Muscle layer of duodenum (tissue), 2 donors: ENCODE data around the gene PLA2G6.

Experiments
- H3K27ac ChIP-seq: one replicate; pipeline ENCODE4 v1.7.0; 2013; ENCODE audit warnings: mild to moderate bottlenecking, low read length
- H3K27me3 ChIP-seq: one replicate; pipeline ENCODE4 v1.7.0; 2013; ENCODE audit warnings: low read depth, mild to moderate bottlenecking, control low read depth, low read length
- H3K36me3 ChIP-seq, 2 donors: one replicate each; pipeline ENCODE4 v1.7.0; 2013; ENCODE audit warnings: low read length in 2 of 2, control low read depth in 1 of 2, mild to moderate bottlenecking in 1 of 2; ENCODE audit not compliant: insufficient read depth in 2 of 2, control insufficient read depth in 1 of 2
- H3K4me1 ChIP-seq, 2 donors: one replicate each; pipeline ENCODE4 v1.7.0; 2013; ENCODE audit warnings: low read length in 2 of 2, mild to moderate bottlenecking in 2 of 2, control low read depth in 1 of 2, moderate library complexity in 1 of 2; ENCODE audit not compliant: insufficient read depth in 2 of 2, control insufficient read depth in 1 of 2
- H3K4me3 ChIP-seq, 2 donors: one replicate each; pipeline ENCODE4 v1.7.0; 2013; ENCODE audit warnings: low read length in 2 of 2, low read depth in 1 of 2, mild to moderate bottlenecking in 1 of 2
- H3K9me3 ChIP-seq, 2 donors: one replicate each; pipeline ENCODE4 v1.7.0; 2013; ENCODE audit warnings: low read length in 2 of 2, control low read depth in 1 of 2, mild to moderate bottlenecking in 1 of 2; ENCODE audit not compliant: control insufficient read depth in 1 of 2
- donor health status: healthy.

PLA2G6 gene

GRCh38 chr22:38114484-38115398 lies 66.9 kb downstream of the PLA2G6 start:
- H3K4me1 ChIP-seq, result peaks cover 0 to 5% of the 10 kb centered on the region in 2 donors
- no peaks in the 10 kb centered on the region for H3K27me3 ChIP-seq
- no peaks in the 10 kb centered on the region for H3K9me3 ChIP-seq
- H3K36me3 ChIP-seq, result peaks cover 0 to 5% of the 10 kb centered on the region in 2 donors
- no peak overlapping the region for H3K27ac ChIP-seq
- H3K4me3 ChIP-seq, result no peak overlapping the region

DNA sequence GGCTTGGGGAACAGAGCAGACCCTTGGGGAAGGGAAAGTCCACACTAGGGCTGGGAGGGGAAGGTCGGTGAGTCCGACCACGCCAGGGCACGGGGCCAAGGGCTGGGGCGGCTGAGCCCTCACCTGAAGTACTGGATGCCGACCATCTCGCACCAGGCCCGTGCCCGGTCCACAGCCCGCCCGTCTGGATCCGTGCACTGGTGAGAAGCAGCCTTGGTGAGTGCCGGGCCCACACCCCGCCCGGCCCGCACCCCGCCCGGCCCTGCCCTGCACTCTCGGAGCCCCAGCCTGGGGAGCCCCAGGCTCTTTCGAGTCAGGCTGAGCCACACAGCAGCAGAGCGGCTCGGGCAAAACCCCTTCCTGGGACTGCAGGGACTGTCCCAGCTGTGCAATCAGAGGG lies 69.2 kb downstream of the PLA2G6 start:
- H3K27ac ChIP-seq, result no peak overlapping the region
- H3K9me3 ChIP-seq, result no peaks in the 10 kb centered on the region
- H3K4me1 ChIP-seq, result peaks cover 0 to 5% of the 10 kb centered on the region in 2 donors
- no peak overlapping the region for H3K4me3 ChIP-seq
- no peaks in the 10 kb centered on the region for H3K36me3 ChIP-seq
- no peaks in the 10 kb centered on the region for H3K27me3 ChIP-seq

DNA sequence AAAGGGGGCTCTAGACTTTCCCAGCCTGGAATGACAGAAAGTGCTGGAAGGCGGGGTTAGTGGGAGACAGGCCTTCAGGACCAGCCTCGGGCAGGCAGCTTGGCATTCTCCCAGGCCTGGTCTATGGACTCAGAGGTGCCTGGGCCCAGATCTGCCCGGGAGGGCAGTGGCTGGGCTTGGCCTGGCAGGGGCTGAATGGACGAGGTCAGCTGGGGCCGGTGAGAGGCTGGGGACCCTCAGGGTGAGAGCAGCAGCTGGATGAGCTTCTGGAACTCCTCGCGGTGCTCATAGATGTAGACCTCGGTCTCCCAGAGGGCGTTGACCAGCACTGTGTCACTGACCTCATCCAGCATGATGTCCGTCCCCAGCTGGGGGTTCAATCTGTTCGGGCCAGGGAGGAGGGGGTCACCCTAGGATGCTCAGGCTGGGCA lies 69.7 kb downstream of the PLA2G6 start:
- H3K27me3 ChIP-seq, result no peaks in the 10 kb centered on the region
- no peaks in the 10 kb centered on the region for H3K36me3 ChIP-seq
- H3K9me3 ChIP-seq, result no peaks in the 10 kb centered on the region
- peaks cover 0 to 5% of the 10 kb centered on the region in 2 donors for H3K4me1 ChIP-seq
- no peak overlapping the region for H3K4me3 ChIP-seq
- H3K27ac ChIP-seq, result peak overlapping the region; percentile 80

GRCh38 chr22:38110863-38111852 lies 70.5 kb downstream of the PLA2G6 start:
- H3K27ac ChIP-seq, result peak overlapping the region; percentile 80
- H3K4me1 ChIP-seq, result peaks cover 0 to 5% of the 10 kb centered on the region in 2 donors
- H3K27me3 ChIP-seq, result no peaks in the 10 kb centered on the region
- no peak overlapping the region for H3K4me3 ChIP-seq
- no peaks in the 10 kb centered on the region for H3K9me3 ChIP-seq
- no peaks in the 10 kb centered on the region for H3K36me3 ChIP-seq

DNA sequence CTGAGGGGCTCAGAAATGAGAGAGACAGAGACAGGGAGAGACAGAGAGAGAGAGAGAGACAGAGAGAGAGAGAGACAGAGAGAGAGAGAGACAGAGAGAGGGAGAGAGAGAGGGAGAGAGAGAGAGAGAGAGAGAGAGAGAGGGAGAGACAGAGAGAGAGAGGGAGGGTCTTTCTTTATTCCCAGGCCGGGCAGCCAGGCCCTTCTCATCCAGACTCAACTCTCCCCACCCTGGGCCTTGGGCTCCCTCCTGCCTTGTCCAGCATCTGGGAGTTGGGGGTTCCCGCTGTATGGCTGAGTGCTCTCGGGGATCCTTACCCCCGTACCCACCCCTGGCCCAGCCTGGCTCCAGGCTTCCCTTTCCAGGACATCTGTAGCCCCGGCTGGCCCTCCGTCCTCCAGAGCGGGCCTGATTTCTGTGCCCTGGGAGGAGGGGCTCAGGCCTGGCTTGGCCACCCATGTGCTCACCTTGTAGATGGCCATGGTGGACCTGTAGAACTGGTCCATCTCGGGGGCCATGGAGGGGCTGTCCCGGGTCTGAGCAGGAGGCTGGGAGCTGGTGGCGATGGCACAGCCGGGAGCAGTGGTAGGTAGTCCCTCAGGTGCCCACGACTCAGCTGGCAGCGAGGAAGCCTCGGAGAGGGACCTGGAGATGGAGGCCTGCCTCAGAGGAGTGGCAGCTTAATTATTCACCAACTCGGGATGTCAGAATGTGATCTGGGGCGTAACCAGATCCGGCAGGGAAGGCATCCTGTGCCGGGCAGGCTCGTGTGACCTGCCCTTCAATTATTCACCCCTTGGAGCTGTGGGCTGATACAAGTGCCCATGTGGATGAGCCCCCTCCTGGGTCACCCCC lies 71.4 kb downstream of the PLA2G6 start, which contains the start of gene BAIAP2L2:
TSS of gene BAIAP2L2 (minus strand) at position 677 of the 855 bp plus-strand sequence. CDS start at position 518, 159 bp downstream.
- peak within 1 kb of the TSS; percentile 80 for H3K27ac ChIP-seq
- peak within 1 kb of the TSS in 1 of 2 donors; percentile 39 for H3K4me3 ChIP-seq
- H3K27me3 ChIP-seq, result no peaks in the 10 kb centered on the region
- H3K9me3 ChIP-seq, result no peaks in the 10 kb centered on the region
- H3K4me1 ChIP-seq, result peaks cover 0 to 5% of the 10 kb centered on the region in 2 donors
- H3K36me3 ChIP-seq, result no peaks in the 10 kb centered on the region

DNA sequence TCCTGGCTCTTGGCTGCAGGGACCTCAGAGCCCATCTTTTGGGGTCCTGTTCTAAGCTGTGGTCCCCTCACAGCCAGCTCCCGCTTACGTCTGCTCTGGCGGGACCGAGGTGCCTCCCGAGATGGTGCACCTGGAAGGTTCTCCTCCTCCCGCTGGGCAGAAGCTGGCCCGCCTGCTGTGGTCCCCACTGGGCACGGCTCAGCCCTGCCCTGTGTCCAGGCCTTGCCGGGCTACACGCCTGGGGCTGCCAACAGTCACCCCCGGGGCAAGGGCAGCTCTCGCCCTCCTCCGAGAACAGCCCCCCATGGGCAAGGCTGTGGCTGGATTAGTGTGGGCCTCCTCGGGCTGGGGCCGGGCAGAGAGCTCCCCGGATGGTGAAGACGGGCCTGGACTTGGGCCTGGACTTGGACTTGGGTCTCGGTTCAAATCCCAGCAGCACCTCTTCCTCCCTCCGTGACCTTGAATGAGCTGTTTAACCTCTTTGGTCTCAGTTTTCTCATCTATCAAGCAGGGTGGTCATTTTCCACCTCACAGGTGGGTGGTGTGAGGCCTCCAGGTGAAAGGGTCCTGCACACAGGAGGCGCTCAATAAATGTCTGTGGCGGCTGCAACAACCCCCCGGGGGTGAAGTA lies 72.1 kb downstream of the PLA2G6 start:
- Histone ChIP-seq H3K27me3 (no peaks in the 10 kb centered on the region), H3K4me1 (peaks cover 0 to 2% of the 10 kb centered on the region in 2 donors), H3K4me3 (peak overlapping the region in 1 of 2 donors; percentile 39), H3K9me3 (no peaks in the 10 kb centered on the region), H3K27ac (no peak overlapping the region), H3K36me3 (no peaks in the 10 kb centered on the region)

DNA sequence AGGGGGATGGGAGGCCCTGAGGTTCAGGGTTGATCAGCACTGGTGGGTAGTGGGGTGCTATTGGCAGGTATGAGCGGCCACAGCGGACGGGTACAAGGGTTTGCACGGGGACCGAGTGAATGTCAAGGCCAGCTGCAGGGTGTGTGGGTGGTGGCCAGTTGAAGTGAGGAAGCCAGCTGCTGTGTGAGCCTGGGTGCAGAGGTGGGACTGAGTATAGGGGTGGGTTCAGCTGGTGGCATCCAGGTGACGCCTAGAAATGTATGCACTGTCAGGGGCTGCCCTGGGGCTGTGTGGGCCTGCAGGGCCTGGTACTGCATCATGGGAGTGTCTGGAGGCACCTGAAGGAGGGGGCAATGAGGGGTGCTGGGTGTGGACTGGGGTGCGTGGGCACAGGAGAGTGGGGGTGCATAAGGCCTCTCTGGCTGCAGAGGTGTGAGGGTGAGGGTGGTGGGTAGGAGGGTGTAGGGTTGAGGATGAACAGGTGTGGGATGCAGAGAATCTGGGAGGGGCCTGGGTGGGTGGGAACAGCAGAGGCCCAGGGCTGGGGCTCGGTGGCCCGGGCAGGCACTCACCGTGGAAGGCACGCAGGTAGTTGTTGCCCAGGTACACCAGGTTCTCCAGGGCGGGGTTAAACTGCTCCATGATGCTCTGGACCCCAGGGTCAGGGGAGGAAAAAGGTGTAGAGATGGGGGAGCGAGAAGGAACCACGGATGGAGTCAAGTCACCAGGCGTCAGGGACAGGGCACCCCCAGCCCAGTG lies 72.9 kb downstream of the PLA2G6 start:
- no peaks in the 10 kb centered on the region for H3K27me3 ChIP-seq
- H3K4me3 ChIP-seq, result no peak overlapping the region
- no peaks in the 10 kb centered on the region for H3K36me3 ChIP-seq
- no peaks in the 10 kb centered on the region for H3K9me3 ChIP-seq
- no peaks in the 10 kb centered on the region for H3K4me1 ChIP-seq
- no peak overlapping the region for H3K27ac ChIP-seq

- no peak overlapping the region for H3K4me3 ChIP-seq
- H3K27me3 ChIP-seq, result no peaks in the 10 kb centered on the region
- H3K36me3 ChIP-seq, result no peaks in the 10 kb centered on the region
- no peak overlapping the region for H3K27ac ChIP-seq
- H3K4me1 ChIP-seq, result no peaks in the 10 kb centered on the region
- no peaks in the 10 kb centered on the region for H3K9me3 ChIP-seq
Observed at GRCh38 chr22:38107692-38108515, 73.7 kb downstream of the PLA2G6 start.

DNA sequence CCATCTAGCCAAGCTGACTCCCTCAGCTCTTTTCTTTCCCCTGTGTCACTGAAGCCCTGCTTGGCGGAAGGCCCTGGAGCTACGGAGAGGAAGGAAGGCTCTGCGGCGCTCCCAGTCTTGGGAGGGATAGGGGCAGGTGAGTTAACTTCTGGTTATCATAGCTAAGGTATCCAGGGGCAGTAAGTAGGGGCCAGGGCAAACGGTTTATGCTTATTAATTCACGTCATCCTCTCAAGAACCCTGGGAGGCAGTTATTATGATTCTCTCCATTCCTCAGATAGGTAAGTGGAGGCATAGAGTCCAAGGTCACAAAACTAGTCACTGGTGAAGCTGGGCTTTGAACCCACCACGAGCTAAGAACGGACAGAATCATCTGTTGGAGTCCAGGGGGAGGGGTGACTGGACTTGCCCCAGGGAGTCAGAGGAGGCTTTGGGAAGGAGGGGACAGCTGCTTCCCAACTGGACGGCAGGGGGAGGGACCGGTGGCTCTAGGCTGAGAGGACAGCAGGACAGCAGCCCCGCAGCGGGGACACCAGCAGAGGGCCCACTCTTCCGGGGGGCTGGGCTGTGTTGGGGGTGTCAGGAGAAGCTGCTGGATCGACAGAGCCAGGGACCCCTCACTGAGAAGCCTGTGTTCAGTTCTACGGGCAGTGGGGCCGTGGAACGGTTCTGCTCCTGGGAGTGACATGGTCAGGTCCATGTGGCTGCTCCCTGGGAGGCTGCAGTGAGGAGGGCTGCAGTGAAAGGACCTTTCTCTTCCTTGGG lies 74.6 kb downstream of the PLA2G6 start:
- no peak overlapping the region for H3K27ac ChIP-seq

More for the DNA sequence above, 74.6 kb downstream of the PLA2G6 start:
- no peak overlapping the region for H3K4me3 ChIP-seq
- H3K4me1 ChIP-seq, result no peaks in the 10 kb centered on the region
- H3K27me3 ChIP-seq, result no peaks in the 10 kb centered on the region
- H3K36me3 ChIP-seq, result no peaks in the 10 kb centered on the region
- H3K9me3 ChIP-seq, result no peaks in the 10 kb centered on the region
